Gastrocnemius medialis (tissue), 4 donors: ENCODE results near the gene LINS1.

ENCODE experiments used
- CTCF ChIP-seq, 5 experiments: fragments of 450-650 bp in 3 of 5; fragments of 200-600 bp in 2 of 5; sonication (generic) in 2 of 5; IDR thresholded peaks in 4 of 5; conservative IDR thresholded peaks in 1 of 5; 1 replicate in 4 of 5; 2 replicates in 1 of 5; pipeline ENCODE4 v1.5.1; 2016 to 2019; ENCODE audit warnings: antibody characterized with exemption in 5 of 5, mild to moderate bottlenecking in 3 of 5, moderate library complexity in 3 of 5
- POLR2A ChIP-seq, 2 donors: fragments of 450-650 bp; IDR thresholded peaks; one replicate each; pipeline ENCODE4 v1.6.1; 2017; ENCODE audit warnings: antibody characterized with exemption in 2 of 2, mild to moderate bottlenecking in 2 of 2, moderate library complexity in 2 of 2

GRCh38 chr15:100571592-100572167 lies 30.3 kb downstream of the LINS1 start:
- TF ChIP-seq CTCF (IDR thresholded peaks at IDR 0.05 in 4 of 5, conservative IDR thresholded peaks at IDR 0.05 in 1 of 5) (no peak), POLR2A (IDR thresholded peaks at IDR 0.05) (no peak)
